Measurements from ENCODE around the gene SAMD15. TPM values are rescaled to one million over a fixed set of nuclear protein-coding genes. Genes with fewer than 3 reads are reported as not detected.

SAMD15 gene
- total RNA-seq, 1 donor from 2014 or later: not detected

GRCh38 chr14:77439861-77440260 is 62.7 kb downstream of the SAMD15 start:
- H3K36me3 ChIP-seq: peaks cover 49 to 85% of the 10 kb centered on the region in 2 donors
- no peak for DNase-seq (ENCODE audit: low spot score in 2 of 2)
- H3K27ac ChIP-seq: no peak overlapping the region
- TF ChIP-seq, protein P1, sequence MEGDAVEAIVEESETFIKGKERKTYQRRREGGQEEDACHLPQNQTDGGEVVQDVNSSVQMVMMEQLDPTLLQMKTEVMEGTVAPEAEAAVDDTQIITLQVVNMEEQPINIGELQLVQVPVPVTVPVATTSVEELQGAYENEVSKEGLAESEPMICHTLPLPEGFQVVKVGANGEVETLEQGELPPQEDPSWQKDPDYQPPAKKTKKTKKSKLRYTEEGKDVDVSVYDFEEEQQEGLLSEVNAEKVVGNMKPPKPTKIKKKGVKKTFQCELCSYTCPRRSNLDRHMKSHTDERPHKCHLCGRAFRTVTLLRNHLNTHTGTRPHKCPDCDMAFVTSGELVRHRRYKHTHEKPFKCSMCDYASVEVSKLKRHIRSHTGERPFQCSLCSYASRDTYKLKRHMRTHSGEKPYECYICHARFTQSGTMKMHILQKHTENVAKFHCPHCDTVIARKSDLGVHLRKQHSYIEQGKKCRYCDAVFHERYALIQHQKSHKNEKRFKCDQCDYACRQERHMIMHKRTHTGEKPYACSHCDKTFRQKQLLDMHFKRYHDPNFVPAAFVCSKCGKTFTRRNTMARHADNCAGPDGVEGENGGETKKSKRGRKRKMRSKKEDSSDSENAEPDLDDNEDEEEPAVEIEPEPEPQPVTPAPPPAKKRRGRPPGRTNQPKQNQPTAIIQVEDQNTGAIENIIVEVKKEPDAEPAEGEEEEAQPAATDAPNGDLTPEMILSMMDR (IDR thresholded peaks at IDR 0.05): no peak
- no peaks in the 10 kb centered on the region for H3K9me3 ChIP-seq
- no peak overlapping the region for H3K4me3 ChIP-seq
- no peaks in the 10 kb centered on the region for H3K27me3 ChIP-seq
- intact Hi-C loops (cut with DNase I): no loop called here
- no peaks in the 10 kb centered on the region for H3K4me1 ChIP-seq

Other genes starting within 250 kb of the SAMD15 start
- gene ZDHHC22, start 235.6 kb upstream of the SAMD15 start, total RNA-seq: not detected
- 0.11 TPM for gene TMEM63C, start 195.6 kb upstream of the SAMD15 start, total RNA-seq
- gene NGB, start 106.2 kb upstream of the SAMD15 start, total RNA-seq: not detected
- gene POMT2, start 56.5 kb upstream of the SAMD15 start, total RNA-seq: 28.4 TPM
- gene GSTZ1, start 56.3 kb upstream of the SAMD15 start, total RNA-seq: 22.6 TPM
- gene TMED8, start 285 bp upstream of the SAMD15 start, total RNA-seq: 3.7 TPM
- not detected for gene NOXRED1, start 46.1 kb downstream of the SAMD15 start, total RNA-seq
- gene VIPAS39, start 80.2 kb downstream of the SAMD15 start, total RNA-seq: 2.8 TPM
- gene AHSA1, start 80.7 kb downstream of the SAMD15 start, total RNA-seq: 123 TPM
- not detected for gene ISM2, start 121.4 kb downstream of the SAMD15 start, total RNA-seq
- 25.7 TPM for gene SPTLC2, start 239.3 kb downstream of the SAMD15 start, total RNA-seq